ENCODE data around the gene PDZD7.

Gene PDZD7

GRCh38 chr10:101031128-101031795 is at the start of gene PDZD7, which contains the start of gene SFXN3:
PDZD7 (minus strand) TSS chr10:101031129; CDS start chr10:101030219, 910 bp downstream.
SFXN3 (plus strand) TSS chr10:101031234; CDS start chr10:101034695, 3,461 bp downstream.
- peak; percentile 92 for DNase-seq
- in situ Hi-C loops (cut with MboI; ENCODE audit: low pct_unique_long_range_greater_than_20kb, low sequenced_read_pairs) = no loop called here

GRCh38 chr10:101079874-101080273 is 48.9 kb upstream of the PDZD7 start:
- in situ Hi-C loops (cut with MboI; ENCODE audit: low pct_unique_long_range_greater_than_20kb, low sequenced_read_pairs) = no loop called here

GRCh38 chr10:101076630-101077029 is 45.7 kb upstream of the PDZD7 start:
- DNase-seq = no peak
- in situ Hi-C loops (cut with MboI; ENCODE audit: low pct_unique_long_range_greater_than_20kb, low sequenced_read_pairs) = no loop called here

More at GRCh38 chr10:101079874-101080273, 48.9 kb upstream of the PDZD7 start:
- DNase-seq = no peak

GRCh38 chr10:101075775-101076174 is 44.8 kb upstream of the PDZD7 start:
- no peak for DNase-seq
- in situ Hi-C loops (cut with MboI; ENCODE audit: low pct_unique_long_range_greater_than_20kb, low sequenced_read_pairs) = no loop called here

- no peak for DNase-seq
- in situ Hi-C loops (cut with MboI; ENCODE audit: low pct_unique_long_range_greater_than_20kb, low sequenced_read_pairs) = no loop called here
These were observed 42.7 kb upstream of the PDZD7 start for GRCh38 chr10:101073631-101074030.

- in situ Hi-C loops (cut with MboI; ENCODE audit: low pct_unique_long_range_greater_than_20kb, low sequenced_read_pairs) = no loop called here
These were observed 42.0 kb upstream of the PDZD7 start for GRCh38 chr10:101072923-101073322.

GRCh38 chr10:101071885-101072433 is 41.0 kb upstream of the PDZD7 start:
- in situ Hi-C loops (cut with MboI; ENCODE audit: low pct_unique_long_range_greater_than_20kb, low sequenced_read_pairs) = no loop called here
- no peak for DNase-seq

More at GRCh38 chr10:101072923-101073322, 42.0 kb upstream of the PDZD7 start:
- DNase-seq = no peak

GRCh38 chr10:101071267-101071884 is 40.4 kb upstream of the PDZD7 start:
- DNase-seq = peak; percentile 96
- in situ Hi-C loops (cut with MboI; ENCODE audit: low pct_unique_long_range_greater_than_20kb, low sequenced_read_pairs) = no loop called here

- in situ Hi-C loops (cut with MboI; ENCODE audit: low pct_unique_long_range_greater_than_20kb, low sequenced_read_pairs) = no loop called here
- DNase-seq = no peak
These were observed 39.2 kb upstream of the PDZD7 start for GRCh38 chr10:101070098-101070497.

- in situ Hi-C loops (cut with MboI; ENCODE audit: low pct_unique_long_range_greater_than_20kb, low sequenced_read_pairs) = no loop called here
- no peak for DNase-seq
These were observed 38.5 kb upstream of the PDZD7 start for GRCh38 chr10:101069441-101069840.

- DNase-seq = peak; percentile 95
- in situ Hi-C loops (cut with MboI; ENCODE audit: low pct_unique_long_range_greater_than_20kb, low sequenced_read_pairs) = no loop called here
These were observed 36.6 kb upstream of the PDZD7 start for GRCh38 chr10:101067356-101068083.

GRCh38 chr10:101066896-101067355 is 36.0 kb upstream of the PDZD7 start:
- DNase-seq = no peak
- in situ Hi-C loops (cut with MboI; ENCODE audit: low pct_unique_long_range_greater_than_20kb, low sequenced_read_pairs) = no loop called here

GRCh38 chr10:101066146-101066895 is 35.4 kb upstream of the PDZD7 start:
- in situ Hi-C loops (cut with MboI; ENCODE audit: low pct_unique_long_range_greater_than_20kb, low sequenced_read_pairs) = no loop called here
- DNase-seq = peak; percentile 89

GRCh38 chr10:101065481-101066145 is 34.7 kb upstream of the PDZD7 start:
- DNase-seq = no peak
- in situ Hi-C loops (cut with MboI; ENCODE audit: low pct_unique_long_range_greater_than_20kb, low sequenced_read_pairs) = no loop called here

- no peak for DNase-seq
- in situ Hi-C loops (cut with MboI; ENCODE audit: low pct_unique_long_range_greater_than_20kb, low sequenced_read_pairs) = no loop called here
These were observed 33.6 kb upstream of the PDZD7 start for GRCh38 chr10:101064415-101065030.

GRCh38 chr10:101063548-101064414 is 32.9 kb upstream of the PDZD7 start:
- in situ Hi-C loops (cut with MboI; ENCODE audit: low pct_unique_long_range_greater_than_20kb, low sequenced_read_pairs) = no loop called here

GRCh38 chr10:101063050-101063525 is 32.2 kb upstream of the PDZD7 start:
- DNase-seq = no peak
- in situ Hi-C loops (cut with MboI; ENCODE audit: low pct_unique_long_range_greater_than_20kb, low sequenced_read_pairs) = no loop called here

More at GRCh38 chr10:101063548-101064414, 32.9 kb upstream of the PDZD7 start:
- DNase-seq = peak; percentile 95
